ENCODE data around the gene GPR15LG. TPM values are rescaled to one million over a fixed set of nuclear protein-coding genes. Genes with fewer than 3 reads are reported as not detected.
"Not testable (repeated sequence)": the region's sequence is repeated elsewhere in the genome, so short reads cannot be mapped to it uniquely, and the experiment has no call there.

The GPR15LG gene
- total RNA-seq, 1 donor from 2014 or later = 98.0 TPM

- intact Hi-C loops (cut with DNase I) = no loop called here
- DNase-seq (ENCODE audit: extremely low spot score in 2 of 2) = no peak
- TF ChIP-seq POLR2A (IDR thresholded peaks at IDR 0.05) = no peak
- no peak for TF ChIP-seq CTCF (IDR thresholded peaks at IDR 0.05)
- TF ChIP-seq POLR2AphosphoS5 (IDR thresholded peaks at IDR 0.05; ENCODE audit: insufficient read depth in 1 of 2, low read depth in 1 of 2) = no peak
- no peaks in the 10 kb centered on the region for H3K36me3 ChIP-seq
- no peaks in the 10 kb centered on the region for H3K4me1 ChIP-seq
- H3K27me3 ChIP-seq = no peaks in the 10 kb centered on the region
- H3K9me3 ChIP-seq = no peaks in the 10 kb centered on the region
- no peak overlapping the region for H3K27ac ChIP-seq
- no peak overlapping the region for H3K4me3 ChIP-seq
Measured at GRCh38 chr10:84164442-84164841, 9.2 kb upstream of the GPR15LG start.

GRCh38 chr10:84166620-84167288 is 6.8 kb upstream of the GPR15LG start:
- H3K4me1 ChIP-seq = no peaks in the 10 kb centered on the region

GRCh38 chr10:84167289-84167653 is 6.3 kb upstream of the GPR15LG start:
- H3K36me3 ChIP-seq = not testable (repeated sequence)

More at GRCh38 chr10:84166620-84167288, 6.8 kb upstream of the GPR15LG start:
- Histone ChIP-seq H3K27ac (no peak overlapping the region), H3K36me3 (no peaks in the 10 kb centered on the region), H3K4me3 (no peak overlapping the region), H3K9me3 (no peaks in the 10 kb centered on the region), H3K27me3 (no peaks in the 10 kb centered on the region)
- TF ChIP-seq CTCF (IDR thresholded peaks at IDR 0.05) (no peak), POLR2AphosphoS5 (IDR thresholded peaks at IDR 0.05; ENCODE audit: insufficient read depth in 1 of 2, low read depth in 1 of 2) (no peak), POLR2A (IDR thresholded peaks at IDR 0.05) (no peak)
- DNase-seq (ENCODE audit: extremely low spot score in 2 of 2) = no peak
- intact Hi-C loops (cut with DNase I) = no loop called here

GRCh38 chr10:84168382-84168781 is 5.2 kb upstream of the GPR15LG start:
- H3K9me3 ChIP-seq; H3K27me3 ChIP-seq; H3K4me1 ChIP-seq; H3K4me3 ChIP-seq; H3K27ac ChIP-seq; H3K36me3 ChIP-seq; intact Hi-C loops (cut with DNase I); DNase-seq (ENCODE audit: extremely low spot score in 2 of 2): not testable (repeated sequence)

More at GRCh38 chr10:84167289-84167653, 6.3 kb upstream of the GPR15LG start:
- intact Hi-C loops (cut with DNase I); DNase-seq (ENCODE audit: extremely low spot score in 2 of 2); H3K9me3 ChIP-seq; H3K4me3 ChIP-seq; H3K4me1 ChIP-seq; H3K27ac ChIP-seq; H3K27me3 ChIP-seq: not testable (repeated sequence)

DNA sequence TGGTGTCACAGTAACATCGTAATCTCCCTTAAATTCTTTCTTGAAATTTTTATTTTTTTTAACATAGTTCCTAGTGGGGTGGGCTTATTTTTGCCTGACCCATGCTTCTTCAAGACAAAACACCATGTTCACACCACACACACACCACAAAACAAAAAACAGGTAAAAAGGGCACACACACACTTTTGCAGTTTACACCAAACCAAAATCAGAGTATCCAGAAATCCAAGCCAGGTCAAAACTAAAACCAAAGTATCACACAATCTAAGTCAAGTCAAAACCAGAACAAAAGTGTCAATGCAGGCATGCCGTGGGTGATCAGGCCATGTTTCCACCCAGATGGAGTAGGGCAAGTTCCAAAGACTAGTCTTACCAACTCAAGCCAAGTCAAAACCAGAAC is 2.4 kb upstream of the GPR15LG start:
- DNase-seq (ENCODE audit: extremely low spot score in 2 of 2); H3K9me3 ChIP-seq; H3K27me3 ChIP-seq; intact Hi-C loops (cut with DNase I); H3K4me1 ChIP-seq; H3K36me3 ChIP-seq: not testable (repeated sequence)
- Histone ChIP-seq H3K4me3 (peak overlapping the region in 1 of 2 donors; percentile 22), H3K27ac (peak overlapping the region; percentile 48)

GRCh38 chr10:84171700-84172466 is 1.7 kb upstream of the GPR15LG start:
- H3K4me1 ChIP-seq; H3K36me3 ChIP-seq; H3K4me3 ChIP-seq; H3K27me3 ChIP-seq; DNase-seq (ENCODE audit: extremely low spot score in 2 of 2); intact Hi-C loops (cut with DNase I); H3K9me3 ChIP-seq: not testable (repeated sequence)
- H3K27ac ChIP-seq = peak overlapping the region; percentile 48
